ENCODE results near the gene ARHGAP10. TPM values are rescaled to one million over a fixed set of nuclear protein-coding genes. Genes with fewer than 3 reads are reported as not detected.

The ARHGAP10 gene
- total and polyA plus RNA-seq, 2 donors (not counting 1 experiment from before 2014, with no cell fraction given) = 0.10 to 0.34 TPM

DNA sequence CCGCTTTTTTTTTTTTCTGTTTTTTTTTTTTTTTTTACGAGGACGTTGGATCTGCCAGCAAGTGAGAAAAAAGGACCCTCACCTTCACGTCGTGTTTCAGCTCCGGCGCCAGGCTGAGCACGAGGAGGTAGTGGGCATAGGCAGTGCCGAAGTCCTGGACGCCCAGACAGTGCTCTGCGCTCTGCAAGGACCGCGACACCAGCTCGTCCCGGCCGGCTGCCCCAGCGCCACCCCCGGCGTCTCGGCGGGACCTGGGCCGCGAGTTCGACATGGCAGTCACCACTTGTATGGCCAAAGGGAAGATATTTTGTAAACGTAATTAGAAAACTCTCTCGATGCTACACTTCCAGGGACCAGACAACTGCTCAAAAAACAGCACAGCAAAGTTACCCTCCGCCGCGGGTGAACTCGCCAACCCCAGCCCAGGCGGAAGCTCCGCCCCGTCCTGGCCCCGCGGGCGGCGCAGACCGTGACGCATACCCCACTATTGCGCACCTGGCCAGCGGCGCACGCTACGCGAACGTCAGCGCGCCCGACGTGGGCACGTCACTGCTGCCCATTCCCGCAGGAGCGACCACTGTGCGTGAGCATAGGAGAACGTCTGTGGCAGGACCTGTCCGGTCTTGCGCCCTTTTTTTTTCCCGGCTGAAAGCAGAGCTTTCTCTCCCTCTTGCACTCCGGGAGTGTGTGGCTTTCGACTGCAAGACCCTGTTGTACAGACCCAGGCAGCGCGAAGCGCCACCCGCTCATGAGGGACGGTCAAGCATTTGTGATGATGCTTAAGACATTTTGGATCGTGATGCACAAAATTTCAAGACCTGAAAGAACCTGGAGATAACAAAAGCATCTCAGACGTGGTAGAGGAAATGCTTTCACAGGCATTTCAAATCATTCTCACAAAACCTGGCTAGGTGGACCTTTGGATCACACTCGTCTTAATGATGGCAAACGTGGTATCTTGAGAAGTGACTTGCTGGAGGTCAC lies 47.9 kb upstream of the ARHGAP10 start, which contains the start of gene PRMT9:
Gene PRMT9 (minus strand): TSS at position 447 of the 984 bp plus-strand sequence. CDS start 176 bp downstream, at position 271.
- H2AFZ ChIP-seq (ENCODE audit: insufficient read depth, low read depth, low read length, poor library complexity, severe bottlenecking) = peak within 1 kb of the TSS; percentile 97
- H3K4me2 ChIP-seq (replicated peaks; ENCODE audit: low read depth, low read length, poor library complexity, severe bottlenecking) = peak within 1 kb of the TSS; percentile 89
- peak within 1 kb of the TSS; percentile 98 for H3K9ac ChIP-seq (ENCODE audit: low read length)
- no peaks in the 10 kb centered on the region for H3K9me3 ChIP-seq (ENCODE audit: control extremely low read depth in 1 of 3, control insufficient read depth in 2 of 3, insufficient read depth in 1 of 3, low read length in 2 of 3)
- H3K4me1 ChIP-seq (ENCODE audit: control insufficient read depth in 2 of 2, insufficient read depth in 2 of 2, low read length in 2 of 2) = peaks cover 13 to 18% of the 10 kb centered on the region in 2 donors
- Mint-ChIP-seq H3K4me1 (peaks cover 33% of the 10 kb centered on the region), H3K27ac (peak within 1 kb of the TSS; percentile 98), H3K4me3 (peak within 1 kb of the TSS; percentile 95), H3K27me3 (no peaks in the 10 kb centered on the region), H3K9me3 (ENCODE audit: insufficient read depth) (no peaks in the 10 kb centered on the region)
- ATAC-seq (ENCODE audit: low read depth) (peak; percentile 98), DNase-seq (peak; percentile 89)
- H3K27me3 ChIP-seq (replicated peaks in 1 of 4; ENCODE audit: control extremely low read depth in 1 of 4, control insufficient read depth in 3 of 4, insufficient read depth in 4 of 4, low read length in 3 of 4) = no peaks in the 10 kb centered on the region
- no peak for TF ChIP-seq EZH2 (IDR thresholded peaks at IDR 0.05; ENCODE audit: borderline replicate concordance, insufficient read depth, low read depth, low read length, poor library complexity, severe bottlenecking)
- no peak for TF ChIP-seq CTCF (IDR thresholded peaks at IDR 0.05)
- WGBS (ENCODE audit: insufficient coverage) = under 1% methylated on average over 51 of the region's 69 CpGs
- no peaks in the 10 kb centered on the region for H4K20me1 ChIP-seq (ENCODE audit: control insufficient read depth, insufficient read depth, low read length, poor library complexity, severe bottlenecking)
- H3K27ac ChIP-seq (ENCODE audit: low read length in 2 of 2) = peak within 1 kb of the TSS; percentile 81 to 90
- H3K36me3 ChIP-seq (replicated peaks in 1 of 2; ENCODE audit: control extremely low read depth in 1 of 2, control insufficient read depth in 1 of 2, extremely low read depth in 1 of 2, insufficient read depth in 2 of 2, low read length in 1 of 2) = peaks cover 0 to 8% of the 10 kb centered on the region in 2 experiments
- ChIA-PET POLR2A (interaction anchor here (0.5 to 2.0 kb wide), 5 partner anchors 10 to 67 kb away, joined by 3 to 14 read pairs (median 5); partner anchors contain the start of genes ARHGAP10 and TMEM184C), CTCF (interaction anchor here (1.0 to 1.9 kb wide), 3 partner anchors 26 to 66 kb away, joined by 3 to 11 read pairs (median 4); partner anchors contain the start of genes ARHGAP10 and TMEM184C)
- H3K4me3 ChIP-seq (ENCODE audit: control extremely low read depth in 1 of 5, extremely low read depth in 1 of 5, insufficient read depth in 1 of 5, low read depth in 2 of 5, low read length in 4 of 5) = peak within 1 kb of the TSS; percentile 79 to 98 (median 90)
- intact Hi-C loops (cut with micrococcal nuclease) = loop anchor here (1.0 kb wide), 1 partner anchor 67 kb away; the partner anchor contains the start of gene TMEM184C
- peaks cover 6% of the 10 kb centered on the region for H3K79me2 ChIP-seq (ENCODE audit: control insufficient read depth, insufficient read depth, low read length)

Data from B cell (primary cell).